Measurements from ENCODE around the gene NRXN3. TPM values are rescaled to one million over a fixed set of nuclear protein-coding genes. Genes with fewer than 3 reads are reported as not detected.

NRXN3 gene
- total and polyA plus RNA-seq, 8 donors, result 1.3 to 7.6 (median 1.5) TPM

DNA sequence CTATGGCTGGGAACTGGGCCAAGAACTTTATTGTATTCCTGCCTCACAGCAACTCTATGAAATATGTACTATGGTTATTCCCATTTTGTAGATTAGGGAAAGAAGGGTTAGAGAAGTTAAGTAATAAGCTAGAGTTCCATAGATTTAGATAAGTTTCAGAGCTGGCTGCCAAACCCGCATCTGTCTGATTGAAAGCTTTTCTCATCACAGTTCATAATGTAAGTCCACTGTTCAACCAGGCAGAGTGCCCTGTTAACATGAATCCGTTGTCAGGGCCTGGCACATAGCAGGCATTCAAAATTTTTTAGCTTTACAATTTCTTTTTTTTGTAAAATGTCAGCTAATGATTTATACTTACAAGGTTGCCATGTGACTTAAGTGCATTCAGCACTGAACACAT is 467.3 kb downstream of the NRXN3 start:
- intact Hi-C loops (cut with DNase I), result no loop called here
- no peak for TF ChIP-seq CTCF (IDR thresholded peaks at IDR 0.05)
- ATAC-seq (no peak), DNase-seq (no peak)
- Histone ChIP-seq H3K4me1 (no peaks in the 10 kb centered on the region), H3K4me3 (no peak overlapping the region), H3K9me3 (peaks cover 0 to 9% of the 10 kb centered on the region in 2 donors), H3K36me3 (no peaks in the 10 kb centered on the region), H3K27ac (no peak overlapping the region), H3K27me3 (no peaks in the 10 kb centered on the region)

- TF ChIP-seq CTCF (IDR thresholded peaks at IDR 0.05), result no peak
- Histone ChIP-seq H3K36me3 (no peaks in the 10 kb centered on the region), H3K9me3 (peaks cover 0 to 9% of the 10 kb centered on the region in 2 donors), H3K4me1 (no peaks in the 10 kb centered on the region), H3K27ac (no peak overlapping the region), H3K4me3 (no peak overlapping the region), H3K27me3 (no peaks in the 10 kb centered on the region)
- ATAC-seq, result no peak
- no peak for DNase-seq
- intact Hi-C loops (cut with DNase I), result no loop called here
These were observed 467.8 kb downstream of the NRXN3 start for GRCh38 chr14:78637908-78638475.

DNA sequence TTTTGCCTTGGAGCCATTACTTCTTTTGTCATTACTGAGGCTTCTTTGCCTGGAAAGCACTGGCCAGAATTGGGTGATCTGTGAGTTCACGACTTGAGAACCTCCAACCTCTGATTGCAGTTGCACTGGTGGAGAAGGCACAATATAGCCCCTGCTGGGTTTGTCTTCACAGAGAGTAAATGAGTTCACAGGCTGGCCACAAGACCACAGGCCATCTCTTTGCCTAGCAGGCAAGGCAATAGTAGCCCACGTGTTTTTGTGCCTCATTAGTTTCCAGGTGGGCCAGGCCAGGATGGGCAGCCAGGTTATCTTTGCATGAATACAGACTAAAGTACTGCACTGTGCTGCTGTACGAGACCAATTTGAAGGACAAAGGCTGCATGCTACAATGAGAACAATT is 468.8 kb downstream of the NRXN3 start:
- no peak for ATAC-seq

DNA sequence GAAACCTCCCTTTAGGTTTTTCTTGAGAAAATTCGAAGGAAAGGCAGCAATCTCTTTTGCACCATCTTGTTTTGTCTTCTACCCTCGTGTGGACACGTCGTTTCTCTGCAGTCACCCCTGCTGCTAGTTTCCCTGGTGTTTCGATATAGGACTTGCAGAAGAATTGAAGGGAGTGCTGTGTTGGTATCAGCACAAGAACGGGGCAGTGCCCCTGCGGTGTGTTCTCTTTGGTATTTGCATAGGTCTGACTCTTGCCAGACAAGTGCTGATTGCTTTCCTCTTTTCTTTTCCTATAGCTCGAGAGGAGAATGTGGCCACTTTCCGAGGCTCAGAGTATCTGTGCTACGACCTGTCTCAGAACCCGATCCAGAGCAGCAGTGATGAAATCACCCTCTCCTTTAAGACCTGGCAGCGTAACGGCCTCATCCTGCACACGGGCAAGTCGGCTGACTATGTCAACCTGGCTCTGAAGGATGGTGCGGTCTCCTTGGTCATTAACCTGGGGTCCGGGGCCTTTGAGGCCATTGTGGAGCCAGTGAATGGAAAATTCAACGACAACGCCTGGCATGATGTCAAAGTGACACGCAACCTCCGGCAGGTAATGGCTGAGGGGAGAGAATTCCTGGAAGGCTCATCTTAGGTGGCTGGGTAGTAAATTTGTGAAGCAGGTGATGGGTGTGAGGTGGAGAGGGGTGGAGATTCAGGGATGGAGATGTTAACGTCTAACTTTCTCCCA is 474.8 kb downstream of the NRXN3 start:
- H3K36me3 ChIP-seq, result no peaks in the 10 kb centered on the region
- peak in 1 of 4 donors; percentile 14 for DNase-seq
- H3K4me1 ChIP-seq, result no peaks in the 10 kb centered on the region
- intact Hi-C loops (cut with DNase I), result no loop called here
- no peaks in the 10 kb centered on the region for H3K9me3 ChIP-seq
- TF ChIP-seq CTCF (IDR thresholded peaks at IDR 0.05), result no peak
- no peak overlapping the region for H3K4me3 ChIP-seq
- no peak for ATAC-seq
- no peaks in the 10 kb centered on the region for H3K27me3 ChIP-seq
- no peak overlapping the region for H3K27ac ChIP-seq

More for the DNA sequence above, 468.8 kb downstream of the NRXN3 start:
- intact Hi-C loops (cut with DNase I), result no loop called here
- Histone ChIP-seq H3K9me3 (peaks cover 0 to 9% of the 10 kb centered on the region in 2 donors), H3K36me3 (no peaks in the 10 kb centered on the region), H3K27me3 (no peaks in the 10 kb centered on the region), H3K4me1 (no peaks in the 10 kb centered on the region), H3K4me3 (no peak overlapping the region), H3K27ac (no peak overlapping the region)
- DNase-seq, result no peak
- no peak for TF ChIP-seq CTCF (IDR thresholded peaks at IDR 0.05)

DNA sequence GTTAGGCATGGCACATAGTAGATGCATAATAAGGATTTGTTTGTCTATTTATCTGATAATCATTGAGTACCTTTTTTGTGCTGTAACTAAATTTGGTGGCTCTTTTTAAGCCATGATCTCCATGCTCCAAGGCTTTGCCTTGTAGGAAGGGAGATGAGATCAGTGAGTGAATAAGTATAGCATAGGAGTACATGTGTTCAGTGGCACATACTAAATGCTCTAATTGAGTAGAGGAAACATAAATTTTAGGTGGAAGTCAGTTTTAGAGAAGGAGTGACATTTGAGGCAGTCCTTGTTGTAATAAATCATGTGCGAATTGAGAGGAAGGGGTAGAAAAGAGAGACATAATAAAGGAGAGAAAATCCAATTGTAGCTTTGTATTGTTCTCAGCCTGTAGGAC is 482.6 kb downstream of the NRXN3 start:
- intact Hi-C loops (cut with DNase I), result no loop called here
- no peak for ATAC-seq
- Histone ChIP-seq H3K9me3 (peaks cover 0 to 2% of the 10 kb centered on the region in 2 donors), H3K27ac (no peak overlapping the region), H3K27me3 (no peaks in the 10 kb centered on the region), H3K4me1 (no peaks in the 10 kb centered on the region), H3K4me3 (no peak overlapping the region), H3K36me3 (no peaks in the 10 kb centered on the region)
- no peak for TF ChIP-seq CTCF (IDR thresholded peaks at IDR 0.05)
- no peak for DNase-seq

Measured in left lung (tissue), 10 donors.